HEK293 (cell line): Measurements from ENCODE around the gene CAMKK1.

Experiments used
- GLI2 ChIP-seq: fragments of 450-650 bp; formaldehyde crosslinking; IDR thresholded peaks from 2 replicates; pipeline ENCODE4; 2017; ENCODE audit warnings: missing biosample characterization, missing genetic modification characterization, low read depth, borderline replicate concordance
- HOXD13 ChIP-seq: sonication (generic); formaldehyde crosslinking; IDR thresholded peaks from 2 replicates; pipeline ENCODE4 v1.8.0; 2022; ENCODE audit warnings: missing genetic modification reagents, borderline replicate concordance
- MYNN ChIP-seq: fragments of 450-650 bp; formaldehyde crosslinking; IDR thresholded peaks from 2 replicates; pipeline ENCODE4 v1.5.1; 2016; ENCODE audit warnings: missing biosample characterization, missing genetic modification characterization, borderline replicate concordance
- ZFHX2 ChIP-seq: fragments of 450-650 bp; formaldehyde crosslinking; conservative IDR thresholded peaks from 2 replicates; pipeline ENCODE4 v1.5.1; 2016; ENCODE audit warnings: missing biosample characterization, missing genetic modification characterization
- ZNF114 ChIP-seq: fragments of 450-650 bp; formaldehyde crosslinking; IDR thresholded peaks from 2 replicates; pipeline ENCODE4 v1.5.0; 2017; ENCODE audit warnings: missing biosample characterization, missing genetic modification characterization
- ZNF202 ChIP-seq: fragments of 450-650 bp; formaldehyde crosslinking; IDR thresholded peaks from 2 replicates; pipeline ENCODE4 v1.5.1; 2016; ENCODE audit warnings: missing biosample characterization, missing genetic modification characterization, borderline replicate concordance
- ZNF26 ChIP-seq: fragments of 450-650 bp; formaldehyde crosslinking; IDR thresholded peaks from 2 replicates; pipeline ENCODE4 v1.5.1; 2016; ENCODE audit warnings: missing biosample characterization, missing genetic modification characterization
- ZNF280D ChIP-seq: fragments of 450-650 bp; formaldehyde crosslinking; IDR thresholded peaks from 2 replicates; pipeline ENCODE4 v1.5.1; 2016; ENCODE audit warnings: missing biosample characterization, missing genetic modification characterization
- ZNF335 ChIP-seq: fragments of 450-650 bp; formaldehyde crosslinking; conservative IDR thresholded peaks from 2 replicates; pipeline ENCODE4 v1.5.1; 2016; ENCODE audit warnings: missing biosample characterization, missing genetic modification characterization
- ZNF501 ChIP-seq: fragments of 450-650 bp; formaldehyde crosslinking; IDR thresholded peaks from 2 replicates; pipeline ENCODE4 v1.5.1; 2016; ENCODE audit warnings: missing biosample characterization, missing genetic modification characterization
- ZNF558 ChIP-seq: fragments of 450-650 bp; formaldehyde crosslinking; IDR thresholded peaks from 2 replicates; pipeline ENCODE4 v1.5.1; 2016; ENCODE audit warnings: missing biosample characterization, missing genetic modification characterization
- ZNF561 ChIP-seq: fragments of 450-650 bp; IDR thresholded peaks from 2 replicates; pipeline ENCODE4 v1.5.1; 2018; ENCODE audit warnings: missing biosample characterization, missing genetic modification characterization, borderline replicate concordance
- ZNF610 ChIP-seq: fragments of 450-650 bp; formaldehyde crosslinking; IDR thresholded peaks from 2 replicates; pipeline ENCODE4 v1.5.1; 2016; ENCODE audit warnings: missing biosample characterization, missing genetic modification characterization, borderline replicate concordance
- ZNF660 ChIP-seq: fragments of 450-650 bp; IDR thresholded peaks from 2 replicates; pipeline ENCODE4 v1.5.1; 2018; ENCODE audit warnings: missing biosample characterization, mild to moderate bottlenecking, missing genetic modification characterization
- ZNF747 ChIP-seq: fragments of 450-650 bp; formaldehyde crosslinking; IDR thresholded peaks from 2 replicates; pipeline ENCODE4 v1.5.1; 2016; ENCODE audit warnings: missing biosample characterization, missing genetic modification characterization
- ZNF76 ChIP-seq: fragments of 450-650 bp; formaldehyde crosslinking; IDR thresholded peaks from 2 replicates; pipeline ENCODE4; 2016; ENCODE audit warnings: low read depth, missing biosample characterization, missing genetic modification characterization, borderline replicate concordance
- ZXDB ChIP-seq: fragments of 450-650 bp; formaldehyde crosslinking; IDR thresholded peaks from 2 replicates; pipeline ENCODE4 v1.5.1; 2016; ENCODE audit warnings: missing biosample characterization, missing genetic modification characterization
- TF ChIP-seq, protein P1 (sequence below): fragments of 450-650 bp; formaldehyde crosslinking; IDR thresholded peaks from 2 replicates; pipeline ENCODE4 v1.5.1; 2016; ENCODE audit warnings: missing biosample characterization, missing genetic modification characterization, borderline replicate concordance
- TF ChIP-seq, protein P2 (sequence below): fragments of 450-650 bp; formaldehyde crosslinking; IDR thresholded peaks from 2 replicates; pipeline ENCODE4 v1.5.1; 2016; ENCODE audit warnings: missing biosample characterization, missing genetic modification characterization
- TF ChIP-seq, protein P3 (sequence below): sonication (generic); formaldehyde crosslinking; IDR thresholded peaks from 2 replicates; pipeline ENCODE4 v1.8.1; 2022; ENCODE audit warnings: mild to moderate bottlenecking, moderate library complexity, missing genetic modification reagents

The CAMKK1 gene

DNA sequence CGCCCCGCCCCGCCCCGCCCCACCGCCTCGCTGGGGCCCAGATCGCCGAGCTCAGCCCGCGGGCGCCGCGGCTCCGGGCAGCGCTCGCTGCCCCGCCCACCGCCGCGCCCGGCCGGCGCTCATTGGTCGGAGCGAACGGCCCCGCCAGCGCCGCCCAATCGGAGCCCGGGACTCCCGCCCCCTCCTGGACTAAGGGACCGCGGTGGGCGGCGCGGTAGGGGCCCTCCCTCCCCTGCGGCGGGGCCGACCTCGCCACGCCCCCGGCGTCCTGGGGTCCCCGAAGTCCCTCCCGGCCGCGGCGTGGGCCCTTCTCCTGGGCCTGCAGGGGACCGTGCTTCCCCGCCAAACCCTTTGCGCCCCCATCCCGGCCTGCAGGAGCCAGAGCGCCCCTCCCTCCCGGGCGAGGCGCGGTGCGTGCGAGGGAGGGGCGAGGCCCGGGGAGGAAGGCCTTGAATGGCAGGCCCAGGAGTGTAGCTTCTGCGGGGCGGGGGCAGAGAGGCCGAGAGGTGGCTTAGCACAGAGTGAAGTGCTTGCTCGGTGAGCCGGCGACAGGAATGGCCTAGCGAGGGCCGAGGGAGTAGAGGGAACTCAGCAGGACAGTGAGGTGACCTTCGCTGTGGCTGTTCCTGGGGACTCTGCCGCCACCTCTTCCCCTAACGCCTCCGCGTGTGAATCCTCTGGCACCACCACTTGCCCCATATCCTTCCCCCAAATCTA lies at the start of gene CAMKK1 (continued):
- TF ChIP-seq, protein P1, sequence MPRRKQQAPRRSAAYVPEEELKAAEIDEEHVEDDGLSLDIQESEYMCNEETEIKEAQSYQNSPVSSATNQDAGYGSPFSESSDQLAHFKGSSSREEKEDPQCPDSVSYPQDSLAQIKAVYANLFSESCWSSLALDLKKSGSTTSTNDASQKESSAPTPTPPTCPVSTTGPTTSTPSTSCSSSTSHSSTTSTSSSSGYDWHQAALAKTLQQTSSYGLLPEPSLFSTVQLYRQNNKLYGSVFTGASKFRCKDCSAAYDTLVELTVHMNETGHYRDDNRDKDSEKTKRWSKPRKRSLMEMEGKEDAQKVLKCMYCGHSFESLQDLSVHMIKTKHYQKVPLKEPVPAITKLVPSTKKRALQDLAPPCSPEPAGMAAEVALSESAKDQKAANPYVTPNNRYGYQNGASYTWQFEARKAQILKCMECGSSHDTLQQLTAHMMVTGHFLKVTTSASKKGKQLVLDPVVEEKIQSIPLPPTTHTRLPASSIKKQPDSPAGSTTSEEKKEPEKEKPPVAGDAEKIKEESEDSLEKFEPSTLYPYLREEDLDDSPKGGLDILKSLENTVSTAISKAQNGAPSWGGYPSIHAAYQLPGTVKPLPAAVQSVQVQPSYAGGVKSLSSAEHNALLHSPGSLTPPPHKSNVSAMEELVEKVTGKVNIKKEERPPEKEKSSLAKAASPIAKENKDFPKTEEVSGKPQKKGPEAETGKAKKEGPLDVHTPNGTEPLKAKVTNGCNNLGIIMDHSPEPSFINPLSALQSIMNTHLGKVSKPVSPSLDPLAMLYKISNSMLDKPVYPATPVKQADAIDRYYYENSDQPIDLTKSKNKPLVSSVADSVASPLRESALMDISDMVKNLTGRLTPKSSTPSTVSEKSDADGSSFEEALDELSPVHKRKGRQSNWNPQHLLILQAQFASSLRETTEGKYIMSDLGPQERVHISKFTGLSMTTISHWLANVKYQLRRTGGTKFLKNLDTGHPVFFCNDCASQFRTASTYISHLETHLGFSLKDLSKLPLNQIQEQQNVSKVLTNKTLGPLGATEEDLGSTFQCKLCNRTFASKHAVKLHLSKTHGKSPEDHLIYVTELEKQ = no peak
- no peak for TF ChIP-seq HOXD13
- peak; percentile 71; the same call in 1 of the 2 replicates for TF ChIP-seq ZNF335 (tag by site-specific recombination)
- TF ChIP-seq ZNF501 (tag by site-specific recombination) = peak; percentile 37; the same call in 1 of the 2 replicates
- peak; percentile 96 for TF ChIP-seq ZNF561 (tag by site-specific recombination)
- TF ChIP-seq ZNF76 = peak; percentile 61; the same call in 1 of the 2 replicates
- no peak; the same call in 1 of the 2 replicates for TF ChIP-seq ZXDB (tag by site-specific recombination)
- TF ChIP-seq ZNF610 (tag by site-specific recombination) = 0 out of 2 replicates have a peak, but pooled peaks have one; percentile 49
- no peak for TF ChIP-seq ZNF26 (tag by site-specific recombination)
- TF ChIP-seq, protein P2, sequence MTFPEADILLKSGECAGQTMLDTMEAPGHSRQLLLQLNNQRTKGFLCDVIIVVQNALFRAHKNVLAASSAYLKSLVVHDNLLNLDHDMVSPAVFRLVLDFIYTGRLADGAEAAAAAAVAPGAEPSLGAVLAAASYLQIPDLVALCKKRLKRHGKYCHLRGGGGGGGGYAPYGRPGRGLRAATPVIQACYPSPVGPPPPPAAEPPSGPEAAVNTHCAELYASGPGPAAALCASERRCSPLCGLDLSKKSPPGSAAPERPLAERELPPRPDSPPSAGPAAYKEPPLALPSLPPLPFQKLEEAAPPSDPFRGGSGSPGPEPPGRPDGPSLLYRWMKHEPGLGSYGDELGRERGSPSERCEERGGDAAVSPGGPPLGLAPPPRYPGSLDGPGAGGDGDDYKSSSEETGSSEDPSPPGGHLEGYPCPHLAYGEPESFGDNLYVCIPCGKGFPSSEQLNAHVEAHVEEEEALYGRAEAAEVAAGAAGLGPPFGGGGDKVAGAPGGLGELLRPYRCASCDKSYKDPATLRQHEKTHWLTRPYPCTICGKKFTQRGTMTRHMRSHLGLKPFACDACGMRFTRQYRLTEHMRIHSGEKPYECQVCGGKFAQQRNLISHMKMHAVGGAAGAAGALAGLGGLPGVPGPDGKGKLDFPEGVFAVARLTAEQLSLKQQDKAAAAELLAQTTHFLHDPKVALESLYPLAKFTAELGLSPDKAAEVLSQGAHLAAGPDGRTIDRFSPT = no peak
- peak; percentile 92 for TF ChIP-seq ZFHX2 (tag by site-specific recombination)
- TF ChIP-seq ZNF558 (tag by site-specific recombination) = no peak
- no peak for TF ChIP-seq ZNF114 (tag by site-specific recombination)
- TF ChIP-seq, protein P3, sequence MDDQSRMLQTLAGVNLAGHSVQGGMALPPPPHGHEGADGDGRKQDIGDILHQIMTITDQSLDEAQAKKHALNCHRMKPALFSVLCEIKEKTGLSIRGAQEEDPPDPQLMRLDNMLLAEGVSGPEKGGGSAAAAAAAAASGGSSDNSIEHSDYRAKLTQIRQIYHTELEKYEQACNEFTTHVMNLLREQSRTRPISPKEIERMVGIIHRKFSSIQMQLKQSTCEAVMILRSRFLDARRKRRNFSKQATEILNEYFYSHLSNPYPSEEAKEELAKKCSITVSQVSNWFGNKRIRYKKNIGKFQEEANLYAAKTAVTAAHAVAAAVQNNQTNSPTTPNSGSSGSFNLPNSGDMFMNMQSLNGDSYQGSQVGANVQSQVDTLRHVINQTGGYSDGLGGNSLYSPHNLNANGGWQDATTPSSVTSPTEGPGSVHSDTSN (CRISPR knock-in tag) = no peak
- TF ChIP-seq MYNN (tag by site-specific recombination) = no peak
- no peak; the same call in 1 of the 2 replicates for TF ChIP-seq ZNF660 (tag by site-specific recombination)
- TF ChIP-seq ZNF202 = no peak
- peak; percentile 70; the same call in 1 of the 2 replicates for TF ChIP-seq ZNF280D (tag by site-specific recombination)
- TF ChIP-seq ZNF747 (tag by site-specific recombination) = no peak
- TF ChIP-seq GLI2 (tag by site-specific recombination) = no peak
